ENCODE measurements around the gene IL21R.

GRCh38 chr16:27404163-27404823 lies 2.3 kb downstream of the IL21R start:
- TF ChIP-seq CTCF (IDR thresholded peaks at IDR 0.05): no peak
- no peak for TF ChIP-seq ZFX (IDR thresholded peaks at IDR 0.05; ENCODE audit: borderline replicate concordance)
